ENCODE measurements around the gene FMNL3. TPM values are rescaled to one million over a fixed set of nuclear protein-coding genes. Genes with fewer than 3 reads are reported as not detected.

The FMNL3 gene
- total and polyA plus RNA-seq, 2 of the 13 experiments (the other 11 are each of a cell fraction or from before 2014, with no cell fraction given) = 0.44 to 1.1 TPM

- TF ChIP-seq ZNF670 (CRISPR knock-in tag; IDR thresholded peaks at IDR 0.05; ENCODE audit: borderline replicate concordance) = 0 out of 2 replicates have a peak, but pooled peaks have one; percentile 66
- no peak for TF ChIP-seq ZMAT5 (CRISPR knock-in tag; IDR thresholded peaks at IDR 0.05; ENCODE audit: borderline replicate concordance, low read depth)
- no peak for TF ChIP-seq SSRP1 (CRISPR knock-in tag; IDR thresholded peaks at IDR 0.05)
- no peak for TF ChIP-seq NR2F6 (IDR thresholded peaks at IDR 0.05)
- no peak; the same call in 1 of the 2 replicates for TF ChIP-seq NR2F6 (CRISPR knock-in tag; IDR thresholded peaks at IDR 0.05)
- TF ChIP-seq MYC (CRISPR knock-in tag; IDR thresholded peaks at IDR 0.05; ENCODE audit: borderline replicate concordance) = no peak; the same call in 1 of the 2 replicates
- no peak for TF ChIP-seq NFRKB (IDR thresholded peaks at IDR 0.05)
- no peak for TF ChIP-seq ZNF615 (CRISPR knock-in tag; IDR thresholded peaks at IDR 0.05; ENCODE audit: borderline replicate concordance)
- no peak for TF ChIP-seq KDM5B (CRISPR knock-in tag; IDR thresholded peaks at IDR 0.05; ENCODE audit: borderline replicate concordance)
- no peak for TF ChIP-seq SYNCRIP (IDR thresholded peaks at IDR 0.05; ENCODE audit: insufficient read depth, low read depth, low read length)
- TF ChIP-seq FOXA1 (IDR thresholded peaks at IDR 0.05) = no peak
- TF ChIP-seq FOXA1 (CRISPR knock-in tag; IDR thresholded peaks at IDR 0.05) = peak; percentile 60
- TF ChIP-seq ETV5 (CRISPR knock-in tag; IDR thresholded peaks at IDR 0.05; ENCODE audit: borderline replicate concordance) = no peak
- 0 out of 2 replicates have a peak, but pooled peaks have one; percentile 40 for TF ChIP-seq ZBED4 (CRISPR knock-in tag; IDR thresholded peaks at IDR 0.05; ENCODE audit: borderline replicate concordance)
- TF ChIP-seq ZNF232 (CRISPR knock-in tag; IDR thresholded peaks at IDR 0.05; ENCODE audit: borderline replicate concordance) = no peak
- no peak for TF ChIP-seq ZNF362 (CRISPR knock-in tag; IDR thresholded peaks at IDR 0.05; ENCODE audit: borderline replicate concordance)
- TF ChIP-seq ZNF607 (CRISPR knock-in tag; IDR thresholded peaks at IDR 0.05; ENCODE audit: borderline replicate concordance) = no peak
- TF ChIP-seq PATZ1 (CRISPR knock-in tag; IDR thresholded peaks at IDR 0.05) = peak; percentile 91
- TF ChIP-seq KMT2A (CRISPR knock-in tag; IDR thresholded peaks at IDR 0.05) = no peak
- TF ChIP-seq KLF13 (CRISPR knock-in tag; IDR thresholded peaks at IDR 0.05) = no peak
- TF ChIP-seq DMAP1 (CRISPR knock-in tag; IDR thresholded peaks at IDR 0.05) = no peak; the same call in 1 of the 2 replicates
Measured at GRCh38 chr12:49741882-49742620, 34.8 kb upstream of the FMNL3 start (continued).
